Stimulated activated naive CD8-positive, alpha-beta T cell treated with anti-CD3 and anti-CD28 coated beads, Interleukin-15, Interleukin-2, amounts not matched to agents 100 ng/mL and 50 ng/mL, for 24 hours (primary cell): ENCODE measurements around the gene MPZL3.
A peak's percentile ranks its signal among the peaks of the same experiment; 100 is the strongest.

ENCODE experiments used
- H3K27ac Mint-ChIP-seq: one replicate; pipeline ENCODE4 v1.8.0; 2021; ENCODE audit warnings: mild to moderate bottlenecking, mixed read lengths
- H3K27me3 Mint-ChIP-seq: one replicate; pipeline ENCODE4 v1.8.0; 2021; ENCODE audit warnings: mixed read lengths
- H3K36me3 Mint-ChIP-seq: one replicate; pipeline ENCODE4 v1.8.0; 2021; ENCODE audit warnings: low read depth, mixed read lengths
- H3K4me1 Mint-ChIP-seq: one replicate; pipeline ENCODE4 v1.8.0; 2021; ENCODE audit warnings: low read depth, mixed read lengths
- H3K4me3 Mint-ChIP-seq: one replicate; pipeline ENCODE4 v1.8.0; 2021; ENCODE audit warnings: mild to moderate bottlenecking, mixed read lengths
- H3K9me3 Mint-ChIP-seq: one replicate; pipeline ENCODE4 v1.8.0; 2021; ENCODE audit warnings: mixed read lengths

MPZL3 gene

DNA sequence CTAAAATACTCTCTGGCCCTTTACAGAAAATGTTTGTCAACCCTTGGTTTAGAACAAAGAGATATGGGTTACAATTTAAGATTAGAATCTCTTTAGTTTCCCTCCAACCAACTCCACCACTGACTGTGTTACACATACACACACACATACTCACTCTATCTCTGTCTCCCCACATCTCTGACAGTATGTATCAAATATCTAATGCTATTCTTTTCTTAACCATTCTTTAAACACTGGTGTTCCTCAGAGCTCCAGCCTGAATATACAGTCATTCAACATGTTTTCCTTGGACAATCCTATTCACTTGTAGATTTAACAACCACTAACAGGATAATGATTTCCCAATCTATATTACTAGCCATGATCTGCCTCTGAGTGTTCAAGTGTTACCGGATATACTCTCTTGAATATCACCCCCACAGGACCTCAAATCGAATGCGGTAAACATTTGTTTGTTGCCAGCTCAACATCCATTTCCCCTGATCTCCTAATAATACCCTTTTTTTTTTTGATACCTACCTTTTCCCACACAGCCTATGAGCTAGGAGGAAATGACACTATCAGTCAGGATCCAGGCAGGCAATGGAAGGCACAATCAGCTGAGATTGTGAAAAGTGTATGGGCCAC lies 6.1 kb downstream of the MPZL3 start:
- Mint-ChIP-seq H3K36me3 (peaks cover 36% of the 10 kb centered on the region), H3K9me3 (no peaks in the 10 kb centered on the region), H3K27me3 (no peaks in the 10 kb centered on the region), H3K4me1 (peaks cover 95% of the 10 kb centered on the region), H3K4me3 (peak overlapping the region; percentile 40), H3K27ac (peak overlapping the region; percentile 83)

- H3K4me1 Mint-ChIP-seq, result peaks cover 96% of the 10 kb centered on the region
- H3K27me3 Mint-ChIP-seq, result no peaks in the 10 kb centered on the region
- peak overlapping the region; percentile 99 for H3K27ac Mint-ChIP-seq
- H3K36me3 Mint-ChIP-seq, result peaks cover 51% of the 10 kb centered on the region
- H3K4me3 Mint-ChIP-seq, result no peak overlapping the region
- no peaks in the 10 kb centered on the region for H3K9me3 Mint-ChIP-seq
These were observed 8.0 kb downstream of the MPZL3 start for GRCh38 chr11:118243993-118244762.

DNA sequence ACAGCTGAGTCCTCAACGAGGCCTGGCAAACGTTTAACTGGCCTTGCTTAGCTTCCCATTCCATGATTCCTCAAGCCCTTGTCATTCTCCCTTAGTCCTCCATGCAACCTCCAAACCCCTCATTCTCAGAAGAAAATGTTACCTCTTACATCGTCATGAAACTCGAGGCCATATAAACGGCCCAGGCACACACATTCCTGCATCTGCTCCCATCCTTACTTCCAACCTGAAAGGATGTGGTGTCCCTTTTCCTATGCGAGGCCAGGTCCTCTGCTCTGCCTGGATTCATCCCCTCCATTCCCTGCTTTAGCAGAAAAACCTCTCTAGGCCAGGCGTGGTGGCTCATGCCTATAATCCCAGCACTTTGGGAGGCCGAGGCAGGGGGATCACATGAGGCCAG lies 9.0 kb downstream of the MPZL3 start:
- no peaks in the 10 kb centered on the region for H3K27me3 Mint-ChIP-seq
- peak overlapping the region; percentile 99 for H3K27ac Mint-ChIP-seq
- peaks cover 61% of the 10 kb centered on the region for H3K36me3 Mint-ChIP-seq
- peak overlapping the region; percentile 60 for H3K4me3 Mint-ChIP-seq
- H3K4me1 Mint-ChIP-seq, result peaks cover 95% of the 10 kb centered on the region
- no peaks in the 10 kb centered on the region for H3K9me3 Mint-ChIP-seq

- H3K4me3 Mint-ChIP-seq, result peak overlapping the region; percentile 93
- H3K4me1 Mint-ChIP-seq, result peaks cover 97% of the 10 kb centered on the region
- peak overlapping the region; percentile 99 for H3K27ac Mint-ChIP-seq
- no peaks in the 10 kb centered on the region for H3K27me3 Mint-ChIP-seq
- H3K9me3 Mint-ChIP-seq, result no peaks in the 10 kb centered on the region
- peaks cover 64% of the 10 kb centered on the region for H3K36me3 Mint-ChIP-seq
These were observed 10.4 kb downstream of the MPZL3 start for GRCh38 chr11:118241764-118242098.

DNA sequence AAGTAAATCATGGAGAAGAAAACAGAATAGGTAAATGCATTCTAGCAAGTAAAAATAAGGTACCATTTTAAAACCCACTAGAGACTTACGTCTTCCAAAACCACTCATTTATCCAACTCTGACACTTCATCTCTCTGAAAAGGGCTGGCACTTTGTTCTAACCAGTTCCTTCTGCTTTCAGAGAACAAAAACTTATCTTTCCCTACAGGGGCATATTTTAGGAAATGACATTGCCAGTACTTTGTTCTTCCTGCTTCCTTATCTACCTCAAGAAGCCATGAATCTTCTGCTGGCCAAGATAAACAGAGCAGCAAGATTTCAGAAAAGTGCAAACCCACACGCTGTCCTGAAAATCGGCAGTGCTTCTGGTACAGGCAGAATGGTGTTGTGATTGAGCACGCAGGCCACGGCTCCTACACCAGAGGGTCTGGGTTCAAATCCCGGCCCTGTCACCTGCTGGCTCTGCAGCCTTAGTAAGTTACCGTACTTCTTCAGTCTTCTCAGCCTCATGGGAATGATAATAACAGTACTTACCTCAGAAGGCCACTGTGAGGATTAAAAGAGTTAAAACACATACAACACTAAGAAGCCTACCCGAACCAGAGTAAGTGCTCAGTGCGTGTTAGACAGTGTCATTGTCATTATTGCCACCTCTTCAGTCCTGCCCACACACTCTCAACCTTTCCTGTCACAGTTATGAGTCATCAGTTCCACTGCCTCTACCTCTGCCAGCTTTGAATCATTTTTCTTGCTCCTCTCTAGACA lies 11.0 kb downstream of the MPZL3 start:
- Mint-ChIP-seq H3K27ac (peak overlapping the region; percentile 99), H3K27me3 (no peaks in the 10 kb centered on the region), H3K4me3 (peak overlapping the region; percentile 93)

DNA sequence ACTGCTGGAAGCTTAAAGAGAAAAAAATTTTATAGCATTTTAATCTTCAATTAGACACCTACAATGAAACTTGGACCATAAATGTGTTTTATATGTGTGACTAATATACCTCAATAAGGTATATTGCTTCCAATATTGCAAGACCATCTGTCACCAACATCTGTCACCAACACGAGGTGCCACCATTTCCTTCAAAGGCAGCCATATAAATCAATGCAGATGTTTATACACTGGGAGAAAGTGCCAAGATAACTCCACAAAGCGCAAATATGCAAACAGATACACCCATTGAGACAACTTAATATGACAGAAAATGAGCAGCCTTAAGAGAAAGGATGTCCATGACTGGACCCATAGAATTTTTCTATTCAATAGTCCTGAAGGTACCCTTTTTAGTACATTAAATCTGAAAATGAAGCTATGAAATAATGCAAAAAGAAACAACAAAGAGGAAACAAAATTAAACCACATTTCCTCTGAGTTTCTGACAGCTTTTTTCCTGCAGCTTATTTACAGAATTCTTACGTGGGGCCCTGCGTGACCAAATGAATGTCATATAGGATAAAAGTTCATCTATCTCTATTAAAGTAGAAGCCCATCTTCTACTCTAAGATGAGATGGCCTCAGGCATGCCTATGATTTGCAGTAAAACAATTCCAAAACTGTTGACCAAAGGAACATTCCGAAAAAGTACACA lies 12.5 kb downstream of the MPZL3 start:
- Mint-ChIP-seq H3K4me3 (peak overlapping the region; percentile 93), H3K27me3 (no peaks in the 10 kb centered on the region), H3K4me1 (peaks cover 86% of the 10 kb centered on the region), H3K9me3 (no peaks in the 10 kb centered on the region), H3K27ac (peak overlapping the region; percentile 99), H3K36me3 (peaks cover 73% of the 10 kb centered on the region)

More for the DNA sequence above, 11.0 kb downstream of the MPZL3 start:
- H3K4me1 Mint-ChIP-seq, result peaks cover 98% of the 10 kb centered on the region
- H3K9me3 Mint-ChIP-seq, result no peaks in the 10 kb centered on the region
- H3K36me3 Mint-ChIP-seq, result peaks cover 69% of the 10 kb centered on the region

- Mint-ChIP-seq H3K36me3 (peaks cover 74% of the 10 kb centered on the region), H3K27ac (peak overlapping the region; percentile 87), H3K4me3 (peak overlapping the region; percentile 93), H3K9me3 (no peaks in the 10 kb centered on the region), H3K4me1 (peaks cover 79% of the 10 kb centered on the region), H3K27me3 (no peaks in the 10 kb centered on the region)
These were observed 13.2 kb downstream of the MPZL3 start for GRCh38 chr11:118238929-118239328.

GRCh38 chr11:118238421-118238820 lies 13.7 kb downstream of the MPZL3 start:
- Mint-ChIP-seq H3K9me3 (no peaks in the 10 kb centered on the region), H3K27ac (peak overlapping the region; percentile 87)

DNA sequence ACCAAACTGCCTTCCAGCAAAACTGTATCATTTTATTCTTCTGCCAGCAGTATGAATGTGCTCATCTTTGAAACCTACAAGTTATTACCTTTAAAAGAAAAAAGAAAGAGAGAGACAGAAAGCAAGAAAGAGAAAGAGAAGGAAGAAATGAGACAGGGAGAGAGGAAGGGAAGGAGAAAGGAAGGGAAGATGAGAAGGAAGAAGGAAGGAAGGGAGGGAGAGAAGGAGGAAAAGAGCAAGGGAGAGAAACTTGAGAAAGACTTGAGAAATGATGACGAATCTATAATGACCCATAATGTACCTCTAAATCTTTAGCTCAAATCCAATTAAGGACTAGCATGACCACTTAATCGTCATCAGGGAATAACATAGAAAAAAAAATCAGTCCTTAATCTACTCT lies 16.0 kb downstream of the MPZL3 start:
- peak overlapping the region; percentile 93 for H3K4me3 Mint-ChIP-seq
- no peaks in the 10 kb centered on the region for H3K27me3 Mint-ChIP-seq
- H3K4me1 Mint-ChIP-seq, result peaks cover 52% of the 10 kb centered on the region
- peaks cover 74% of the 10 kb centered on the region for H3K36me3 Mint-ChIP-seq
- H3K27ac Mint-ChIP-seq, result peak overlapping the region; percentile 90
- H3K9me3 Mint-ChIP-seq, result no peaks in the 10 kb centered on the region

More at GRCh38 chr11:118238421-118238820, 13.7 kb downstream of the MPZL3 start:
- peak overlapping the region; percentile 93 for H3K4me3 Mint-ChIP-seq
- H3K4me1 Mint-ChIP-seq, result peaks cover 74% of the 10 kb centered on the region
- H3K36me3 Mint-ChIP-seq, result peaks cover 76% of the 10 kb centered on the region
- no peaks in the 10 kb centered on the region for H3K27me3 Mint-ChIP-seq

DNA sequence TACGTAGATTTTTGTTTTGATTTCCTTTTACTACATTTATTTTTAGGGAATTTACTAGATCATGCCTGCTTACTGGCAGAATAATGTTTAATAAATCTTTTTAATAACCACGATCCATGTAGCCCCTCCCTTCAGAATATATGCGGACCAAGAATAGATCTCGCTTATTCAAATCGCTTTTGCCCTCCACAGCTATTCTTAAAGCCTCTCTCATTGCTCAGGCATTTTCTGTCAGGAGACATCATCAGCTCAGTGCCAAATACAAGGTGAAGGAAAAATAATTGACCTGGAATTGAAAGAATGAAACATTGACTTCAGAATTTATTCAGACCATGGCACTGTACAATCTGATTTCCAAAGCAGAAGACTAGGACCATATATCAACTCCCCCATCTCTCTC lies 17.3 kb downstream of the MPZL3 start:
- Mint-ChIP-seq H3K36me3 (peaks cover 62% of the 10 kb centered on the region), H3K27me3 (no peaks in the 10 kb centered on the region), H3K4me1 (peaks cover 38% of the 10 kb centered on the region), H3K9me3 (no peaks in the 10 kb centered on the region), H3K4me3 (peak overlapping the region; percentile 50), H3K27ac (peak overlapping the region; percentile 95)

DNA sequence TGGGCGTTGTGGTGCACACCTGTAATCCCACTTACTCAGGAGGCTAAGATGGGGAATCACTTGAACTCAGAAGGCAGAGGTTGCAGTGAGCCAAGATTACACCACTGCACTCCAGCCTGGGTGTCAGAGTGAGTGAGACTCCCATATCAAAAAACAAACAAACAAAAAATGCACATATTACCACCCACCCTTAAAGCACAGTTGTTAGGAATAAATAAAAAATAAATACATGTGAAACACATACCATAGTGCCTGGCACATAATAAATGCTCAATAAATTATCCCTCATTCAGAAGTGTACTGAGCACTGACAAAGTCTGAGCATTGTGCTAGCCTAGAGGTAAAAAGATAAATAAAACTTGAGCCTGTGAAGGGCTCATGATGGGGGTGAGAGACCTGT lies 18.3 kb downstream of the MPZL3 start:
- H3K4me3 Mint-ChIP-seq, result peak overlapping the region; percentile 38
- no peaks in the 10 kb centered on the region for H3K9me3 Mint-ChIP-seq
- peaks cover 31% of the 10 kb centered on the region for H3K4me1 Mint-ChIP-seq
- H3K27ac Mint-ChIP-seq, result peak overlapping the region; percentile 95
- peaks cover 64% of the 10 kb centered on the region for H3K36me3 Mint-ChIP-seq
- H3K27me3 Mint-ChIP-seq, result no peaks in the 10 kb centered on the region

DNA sequence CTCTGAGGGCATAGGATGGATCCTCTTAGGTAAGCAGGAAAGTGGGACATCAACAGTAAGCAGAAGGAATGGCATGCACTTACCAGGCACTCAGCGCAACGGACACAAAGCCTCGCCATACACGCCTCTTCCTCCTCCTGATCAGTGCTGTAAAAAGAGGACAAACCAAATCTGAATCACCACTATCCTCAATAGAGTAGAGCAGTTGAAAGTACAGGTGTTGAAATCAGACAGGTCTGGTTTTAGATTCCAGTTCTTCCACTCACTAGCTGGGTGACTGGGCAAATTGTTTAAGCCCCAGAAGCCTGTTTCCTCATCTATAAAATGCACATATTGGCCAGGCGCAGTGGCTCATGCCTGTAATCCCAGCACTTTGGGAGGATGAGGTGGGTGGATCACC lies 18.8 kb downstream of the MPZL3 start:
- Mint-ChIP-seq H3K4me3 (peak overlapping the region; percentile 52), H3K27me3 (no peaks in the 10 kb centered on the region), H3K27ac (peak overlapping the region; percentile 95), H3K4me1 (peaks cover 26% of the 10 kb centered on the region), H3K36me3 (peaks cover 64% of the 10 kb centered on the region), H3K9me3 (no peaks in the 10 kb centered on the region)

DNA sequence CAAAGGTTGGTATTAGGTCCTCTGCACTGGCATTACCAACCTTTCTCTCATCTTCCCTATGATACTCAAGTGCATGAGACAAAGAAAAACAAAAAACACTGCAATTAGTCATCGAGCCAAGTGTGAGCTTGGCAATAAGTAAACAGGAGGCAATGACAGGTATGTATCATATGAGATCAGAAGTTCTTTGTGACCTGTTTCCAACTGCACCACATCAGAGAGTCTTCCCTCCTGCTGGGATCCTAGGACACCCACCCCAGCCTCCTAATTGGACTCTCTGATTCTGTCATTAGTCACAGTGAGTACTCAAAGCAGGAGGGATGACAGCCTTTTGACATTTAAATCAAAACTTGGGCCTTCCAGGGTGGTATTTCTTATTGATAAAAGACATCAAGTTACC lies 19.5 kb downstream of the MPZL3 start:
- Mint-ChIP-seq H3K9me3 (no peaks in the 10 kb centered on the region), H3K4me3 (peak overlapping the region; percentile 34), H3K36me3 (peaks cover 65% of the 10 kb centered on the region), H3K27me3 (no peaks in the 10 kb centered on the region), H3K4me1 (peaks cover 19% of the 10 kb centered on the region), H3K27ac (peak overlapping the region; percentile 95)

- peaks cover 66% of the 10 kb centered on the region for H3K36me3 Mint-ChIP-seq
- H3K27ac Mint-ChIP-seq, result no peak overlapping the region
- no peak overlapping the region for H3K4me3 Mint-ChIP-seq
- no peaks in the 10 kb centered on the region for H3K9me3 Mint-ChIP-seq
- peaks cover 7% of the 10 kb centered on the region for H3K4me1 Mint-ChIP-seq
- no peaks in the 10 kb centered on the region for H3K27me3 Mint-ChIP-seq
These were observed 20.7 kb downstream of the MPZL3 start for GRCh38 chr11:118231461-118231860.
